ENCODE data around the gene RIT1. TPM values are rescaled to one million over a fixed set of nuclear protein-coding genes. Genes with fewer than 3 reads are reported as not detected.

RIT1 gene
- total RNA-seq, 3 donors from 2014 or later, result 21.8 to 29.7 (median 23.5) TPM

DNA sequence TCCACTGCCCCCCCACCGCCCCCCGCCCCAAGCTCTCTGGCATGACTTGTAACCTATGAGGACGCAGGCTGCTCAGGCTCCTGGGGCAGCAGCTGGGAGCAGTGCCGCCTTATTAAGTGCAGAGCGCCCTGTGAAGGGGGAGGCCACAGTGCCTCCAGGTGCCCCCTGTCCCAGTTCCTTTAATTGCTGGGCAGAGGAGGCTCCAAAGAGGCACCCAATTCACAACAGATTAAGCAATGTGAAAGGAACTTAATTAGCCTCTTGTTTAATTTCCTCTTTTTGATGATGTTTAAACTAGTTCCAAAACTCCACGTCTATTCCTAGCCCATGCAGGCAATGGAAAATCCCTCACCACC, 33.3 kb upstream of the RIT1 start:
- no peak for ATAC-seq
- H3K36me3 ChIP-seq (ENCODE audit: low read depth), result peaks cover 4% of the 10 kb centered on the region

DNA sequence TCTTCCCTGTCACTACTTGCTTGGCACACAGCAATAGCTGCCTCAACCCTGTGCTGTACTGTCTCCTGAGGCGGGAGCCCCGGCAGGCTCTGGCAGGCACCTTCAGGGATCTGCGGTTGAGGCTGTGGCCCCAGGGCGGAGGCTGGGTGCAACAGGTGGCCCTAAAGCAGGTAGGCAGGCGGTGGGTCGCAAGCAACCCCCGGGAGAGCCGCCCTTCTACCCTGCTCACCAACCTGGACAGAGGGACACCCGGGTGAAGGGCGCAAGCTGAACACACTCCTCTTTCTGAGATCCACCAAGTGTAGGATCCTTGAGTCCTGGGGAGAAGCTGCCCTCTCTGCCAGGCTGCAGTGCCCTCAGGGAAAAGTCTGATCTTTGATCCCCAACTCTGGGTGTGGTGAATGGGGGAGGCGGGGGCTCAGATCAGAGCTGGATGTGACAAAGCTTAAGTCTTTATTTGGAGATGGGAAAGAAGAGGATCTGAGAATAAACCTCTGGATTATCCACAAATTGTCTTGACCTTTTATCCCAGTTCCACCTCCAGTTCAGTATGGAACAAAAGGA, 31.5 kb upstream of the RIT1 start:
- peak; percentile 38 for ATAC-seq
- peaks cover 40% of the 10 kb centered on the region for H3K4me1 ChIP-seq (ENCODE audit: low read depth)

More for the DNA sequence above, 33.3 kb upstream of the RIT1 start:
- Histone ChIP-seq H3K4me1 (ENCODE audit: low read depth) (peaks cover 40% of the 10 kb centered on the region), H3K9me3 (no peaks in the 10 kb centered on the region), H3K4me3 (no peak overlapping the region)
- TF ChIP-seq, protein P1, sequence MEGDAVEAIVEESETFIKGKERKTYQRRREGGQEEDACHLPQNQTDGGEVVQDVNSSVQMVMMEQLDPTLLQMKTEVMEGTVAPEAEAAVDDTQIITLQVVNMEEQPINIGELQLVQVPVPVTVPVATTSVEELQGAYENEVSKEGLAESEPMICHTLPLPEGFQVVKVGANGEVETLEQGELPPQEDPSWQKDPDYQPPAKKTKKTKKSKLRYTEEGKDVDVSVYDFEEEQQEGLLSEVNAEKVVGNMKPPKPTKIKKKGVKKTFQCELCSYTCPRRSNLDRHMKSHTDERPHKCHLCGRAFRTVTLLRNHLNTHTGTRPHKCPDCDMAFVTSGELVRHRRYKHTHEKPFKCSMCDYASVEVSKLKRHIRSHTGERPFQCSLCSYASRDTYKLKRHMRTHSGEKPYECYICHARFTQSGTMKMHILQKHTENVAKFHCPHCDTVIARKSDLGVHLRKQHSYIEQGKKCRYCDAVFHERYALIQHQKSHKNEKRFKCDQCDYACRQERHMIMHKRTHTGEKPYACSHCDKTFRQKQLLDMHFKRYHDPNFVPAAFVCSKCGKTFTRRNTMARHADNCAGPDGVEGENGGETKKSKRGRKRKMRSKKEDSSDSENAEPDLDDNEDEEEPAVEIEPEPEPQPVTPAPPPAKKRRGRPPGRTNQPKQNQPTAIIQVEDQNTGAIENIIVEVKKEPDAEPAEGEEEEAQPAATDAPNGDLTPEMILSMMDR (IDR thresholded peaks at IDR 0.05), result no peak
- peak in 1 of 3 donors; percentile 45 for DNase-seq
- intact Hi-C loops (cut with DNase I, micrococcal nuclease), result no loop called here

DNA sequence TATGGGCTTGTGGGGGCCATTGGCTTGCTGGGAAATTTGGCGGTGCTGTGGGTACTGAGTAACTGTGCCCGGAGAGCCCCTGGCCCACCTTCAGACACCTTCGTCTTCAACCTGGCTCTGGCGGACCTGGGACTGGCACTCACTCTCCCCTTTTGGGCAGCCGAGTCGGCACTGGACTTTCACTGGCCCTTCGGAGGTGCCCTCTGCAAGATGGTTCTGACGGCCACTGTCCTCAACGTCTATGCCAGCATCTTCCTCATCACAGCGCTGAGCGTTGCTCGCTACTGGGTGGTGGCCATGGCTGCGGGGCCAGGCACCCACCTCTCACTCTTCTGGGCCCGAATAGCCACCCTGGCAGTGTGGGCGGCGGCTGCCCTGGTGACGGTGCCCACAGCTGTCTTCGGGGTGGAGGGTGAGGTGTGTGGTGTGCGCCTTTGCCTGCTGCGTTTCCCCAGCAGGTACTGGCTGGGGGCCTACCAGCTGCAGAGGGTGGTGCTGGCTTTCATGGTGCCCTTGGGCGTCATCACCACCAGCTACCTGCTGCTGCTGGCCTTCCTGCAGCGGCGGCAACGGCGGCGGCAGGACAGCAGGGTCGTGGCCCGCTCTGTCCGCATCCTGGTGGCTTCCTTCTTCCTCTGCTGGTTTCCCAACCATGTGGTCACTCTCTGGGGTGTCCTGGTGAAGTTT, 30.8 kb upstream of the RIT1 start:
- peaks cover 40% of the 10 kb centered on the region for H3K4me1 ChIP-seq (ENCODE audit: low read depth)
- no peaks in the 10 kb centered on the region for H3K9me3 ChIP-seq
- TF ChIP-seq, protein P1 (IDR thresholded peaks at IDR 0.05), result no peak
- no peaks in the 10 kb centered on the region for H3K36me3 ChIP-seq (ENCODE audit: low read depth)
- ATAC-seq, result peak; percentile 32
- intact Hi-C loops (cut with DNase I, micrococcal nuclease), result no loop called here
- no peak overlapping the region for H3K4me3 ChIP-seq
- peak; percentile 41 to 72 (median 71) for DNase-seq

More for the DNA sequence above, 31.5 kb upstream of the RIT1 start:
- intact Hi-C loops (cut with DNase I, micrococcal nuclease), result no loop called here
- no peaks in the 10 kb centered on the region for H3K9me3 ChIP-seq
- TF ChIP-seq, protein P1 (IDR thresholded peaks at IDR 0.05), result no peak
- H3K36me3 ChIP-seq (ENCODE audit: low read depth), result no peaks in the 10 kb centered on the region
- no peak overlapping the region for H3K4me3 ChIP-seq
- DNase-seq, result peak in 2 of 3 donors; percentile 79 to 83

DNA sequence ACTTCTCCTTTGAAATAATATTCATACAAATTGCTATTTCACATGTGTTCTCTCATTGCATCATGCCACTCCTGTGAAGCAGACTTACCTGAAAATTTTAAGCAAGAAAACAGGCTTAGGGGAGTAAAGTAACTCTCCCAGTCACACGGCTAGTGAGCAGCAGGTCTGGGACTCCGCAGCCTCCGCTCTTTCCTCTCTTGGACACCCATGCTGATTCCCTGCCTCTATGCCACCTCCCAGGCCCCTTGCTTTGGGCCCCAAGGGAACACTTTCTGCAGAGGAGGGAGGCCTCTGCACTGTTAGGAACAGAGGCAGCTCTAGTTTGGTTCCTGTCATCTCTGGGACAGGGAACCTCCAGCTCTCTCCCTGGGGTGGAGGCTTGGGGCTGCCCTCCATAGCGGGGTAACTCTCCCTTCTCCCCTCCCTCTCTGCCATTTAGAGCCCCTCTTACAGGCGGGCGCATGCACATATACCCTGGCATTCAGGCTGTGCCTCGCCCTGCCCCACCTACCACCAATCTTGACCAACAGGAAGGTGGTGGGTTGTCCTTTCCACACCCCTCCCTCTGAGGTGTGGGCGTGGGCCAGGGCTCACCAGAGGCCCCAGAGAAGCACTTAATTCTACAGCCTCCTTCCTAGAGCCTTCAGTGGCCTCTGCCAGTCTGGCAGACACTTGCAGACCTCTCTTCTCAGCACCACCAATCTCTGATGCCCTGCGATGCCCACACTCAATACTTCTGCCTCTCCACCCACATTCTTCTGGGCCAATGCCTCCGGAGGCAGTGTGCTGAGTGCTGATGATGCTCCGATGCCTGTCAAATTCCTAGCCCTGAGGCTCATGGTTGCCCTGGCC, 30.1 kb upstream of the RIT1 start, which contains the start of gene RXFP4:
TSS of gene RXFP4 (plus strand) at position 646 of the 852 bp plus-strand sequence. CDS start at position 718, 72 bp downstream.
- Histone ChIP-seq H3K9me3 (no peaks in the 10 kb centered on the region), H3K36me3 (ENCODE audit: low read depth) (no peaks in the 10 kb centered on the region), H3K4me1 (ENCODE audit: low read depth) (peaks cover 40% of the 10 kb centered on the region), H3K4me3 (no peak within 1 kb of the TSS)
- intact Hi-C loops (cut with DNase I, micrococcal nuclease), result no loop called here
- ATAC-seq, result peak; percentile 70
- DNase-seq, result peak; percentile 90 to 91 (median 90)
- TF ChIP-seq, protein P1 (IDR thresholded peaks at IDR 0.05), result no peak

DNA sequence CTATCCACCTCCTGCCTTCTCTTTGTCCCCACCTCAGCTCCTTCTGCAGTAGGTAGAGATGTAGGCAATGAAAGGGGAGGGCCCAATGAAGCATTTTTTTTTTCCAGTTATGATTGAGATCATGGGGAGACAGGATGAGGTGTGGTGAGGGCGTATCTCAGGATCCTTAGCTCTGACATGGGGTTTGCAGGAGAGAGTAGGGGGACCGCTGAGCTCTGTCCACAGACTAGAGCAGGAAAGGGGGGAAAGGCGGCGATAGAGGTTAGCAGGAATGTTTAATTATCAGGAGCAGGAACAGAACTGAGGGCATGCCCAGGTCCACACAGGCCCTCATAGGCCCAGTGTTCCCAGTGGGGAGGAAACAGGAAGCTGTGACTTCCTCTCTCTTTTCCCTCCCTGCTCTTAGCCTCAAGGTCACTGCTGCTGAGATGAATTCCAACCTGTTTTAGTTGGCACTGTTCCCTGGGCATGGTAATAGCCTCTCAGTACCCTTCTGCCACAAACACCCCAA, 29.4 kb upstream of the RIT1 start:
- Histone ChIP-seq H3K9me3 (no peaks in the 10 kb centered on the region), H3K4me1 (ENCODE audit: low read depth) (peaks cover 35% of the 10 kb centered on the region), H3K36me3 (ENCODE audit: low read depth) (no peaks in the 10 kb centered on the region), H3K4me3 (no peak overlapping the region)
- TF ChIP-seq, protein P1 (IDR thresholded peaks at IDR 0.05), result no peak
- DNase-seq (peak in 2 of 3 donors; percentile 68 to 81), ATAC-seq (peak; percentile 72)
- intact Hi-C loops (cut with DNase I, micrococcal nuclease), result no loop called here

Measured in mucosa of descending colon (tissue), 3 donors.